Fibroblast of pulmonary artery (primary cell): ENCODE data around the gene SLC1A7.

Experiments used
- DNase-seq: peaks from one replicate; pipeline ENCODE4 v3.0.0-alpha.2; 2010; ENCODE audit warnings: low read depth
- H3K4me3 ChIP-seq: replicated peaks from 2 replicates; pipeline ENCODE4 v1.5.1; 2011; ENCODE audit warnings: low read depth, mild to moderate bottlenecking, control low read depth, low read length, moderate library complexity
- TF ChIP-seq, protein P1 (sequence below): IDR thresholded peaks from 2 replicates; pipeline ENCODE4 v1.5.1; 2011; ENCODE audit warnings: mild to moderate bottlenecking, control low read depth, low read length, inconsistent platforms; ENCODE audit errors: missing control alignments

SLC1A7 gene

DNA sequence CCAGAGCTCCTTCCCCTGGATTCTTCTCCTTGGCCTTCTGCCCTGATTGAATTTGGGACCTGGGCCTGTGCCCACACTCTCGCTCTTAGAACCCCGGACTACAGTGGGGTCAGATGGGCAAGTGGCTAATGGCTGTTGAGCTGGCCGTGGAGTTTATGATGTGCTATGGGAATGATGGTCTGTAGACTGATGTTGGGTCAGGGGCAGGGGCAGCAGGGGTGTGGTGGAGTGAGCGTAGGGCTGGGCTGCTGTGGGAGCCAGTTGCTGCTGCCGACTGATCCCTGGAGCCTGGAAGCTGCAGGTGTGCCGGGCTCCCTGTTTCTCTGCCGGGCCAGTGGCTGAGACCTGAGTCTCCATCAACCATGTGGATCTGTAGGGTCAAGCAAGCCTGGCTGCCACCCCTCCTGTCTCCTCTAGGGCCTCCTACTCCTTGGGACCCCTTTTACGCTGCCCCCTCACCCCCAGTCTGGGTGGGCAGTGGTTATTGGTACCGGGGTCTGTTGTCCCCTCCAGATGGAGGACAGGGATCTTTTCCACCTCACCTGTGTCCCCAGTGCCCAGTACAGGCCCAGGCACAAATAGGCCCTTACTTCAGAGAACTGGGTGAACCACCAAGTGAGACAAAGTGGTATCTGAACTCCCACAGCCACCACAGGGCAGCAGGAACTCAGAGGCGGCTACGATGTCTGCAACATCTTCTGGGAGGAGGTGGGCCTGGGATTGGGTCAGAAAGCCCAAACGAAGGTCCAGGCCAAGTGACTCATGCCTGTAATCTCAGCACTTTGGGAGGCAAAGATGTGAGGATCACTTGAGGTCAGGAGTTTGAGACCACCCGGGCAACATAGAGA is 75.3 kb downstream of the SLC1A7 start:
- TF ChIP-seq, protein P1, sequence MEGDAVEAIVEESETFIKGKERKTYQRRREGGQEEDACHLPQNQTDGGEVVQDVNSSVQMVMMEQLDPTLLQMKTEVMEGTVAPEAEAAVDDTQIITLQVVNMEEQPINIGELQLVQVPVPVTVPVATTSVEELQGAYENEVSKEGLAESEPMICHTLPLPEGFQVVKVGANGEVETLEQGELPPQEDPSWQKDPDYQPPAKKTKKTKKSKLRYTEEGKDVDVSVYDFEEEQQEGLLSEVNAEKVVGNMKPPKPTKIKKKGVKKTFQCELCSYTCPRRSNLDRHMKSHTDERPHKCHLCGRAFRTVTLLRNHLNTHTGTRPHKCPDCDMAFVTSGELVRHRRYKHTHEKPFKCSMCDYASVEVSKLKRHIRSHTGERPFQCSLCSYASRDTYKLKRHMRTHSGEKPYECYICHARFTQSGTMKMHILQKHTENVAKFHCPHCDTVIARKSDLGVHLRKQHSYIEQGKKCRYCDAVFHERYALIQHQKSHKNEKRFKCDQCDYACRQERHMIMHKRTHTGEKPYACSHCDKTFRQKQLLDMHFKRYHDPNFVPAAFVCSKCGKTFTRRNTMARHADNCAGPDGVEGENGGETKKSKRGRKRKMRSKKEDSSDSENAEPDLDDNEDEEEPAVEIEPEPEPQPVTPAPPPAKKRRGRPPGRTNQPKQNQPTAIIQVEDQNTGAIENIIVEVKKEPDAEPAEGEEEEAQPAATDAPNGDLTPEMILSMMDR = no peak
- DNase-seq = no peak
- no peak overlapping the region for H3K4me3 ChIP-seq

DNA sequence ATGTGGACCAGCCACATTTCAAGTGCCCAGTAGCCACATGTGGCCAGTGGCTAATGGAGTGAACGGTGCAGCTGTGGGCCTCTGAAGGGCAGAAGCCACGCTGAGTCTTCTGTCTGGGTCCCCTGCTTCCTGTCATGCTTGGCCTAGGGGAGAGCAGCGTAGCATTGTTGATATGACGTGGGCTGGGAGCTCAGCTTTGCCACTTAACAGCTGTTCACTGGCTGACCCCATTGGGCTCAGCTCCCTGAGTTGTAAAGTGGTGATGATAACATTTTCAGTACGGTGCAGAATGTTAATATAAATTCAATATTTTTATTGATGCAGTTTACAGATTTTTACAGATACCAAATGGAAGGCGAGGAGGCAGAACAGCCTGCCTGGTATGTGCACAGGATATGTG is 76.0 kb downstream of the SLC1A7 start:
- no peak for DNase-seq
- TF ChIP-seq, protein P1 = no peak
- H3K4me3 ChIP-seq = no peak overlapping the region

DNA sequence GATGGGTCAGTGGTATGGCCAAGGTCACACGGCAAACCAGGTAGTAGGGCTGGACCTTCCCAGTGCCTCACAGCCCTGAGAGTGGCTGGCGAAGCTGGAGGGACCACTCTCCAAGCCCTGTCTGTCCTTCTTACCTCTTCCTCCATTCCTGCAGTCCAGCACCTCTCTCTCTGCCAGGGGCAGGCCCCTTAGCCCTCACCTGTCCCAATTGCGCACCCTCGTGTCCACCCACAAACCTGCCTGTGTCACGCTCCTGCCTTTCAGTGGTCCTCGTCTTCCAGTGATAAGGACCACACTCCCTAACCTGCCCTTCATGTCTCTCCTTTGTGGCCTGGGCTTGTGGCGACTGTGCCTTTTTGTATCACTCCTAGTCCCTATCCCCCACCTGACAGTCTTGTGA is 77.0 kb downstream of the SLC1A7 start:
- TF ChIP-seq, protein P1 = no peak
- no peak for DNase-seq
- H3K4me3 ChIP-seq = no peak overlapping the region

DNA sequence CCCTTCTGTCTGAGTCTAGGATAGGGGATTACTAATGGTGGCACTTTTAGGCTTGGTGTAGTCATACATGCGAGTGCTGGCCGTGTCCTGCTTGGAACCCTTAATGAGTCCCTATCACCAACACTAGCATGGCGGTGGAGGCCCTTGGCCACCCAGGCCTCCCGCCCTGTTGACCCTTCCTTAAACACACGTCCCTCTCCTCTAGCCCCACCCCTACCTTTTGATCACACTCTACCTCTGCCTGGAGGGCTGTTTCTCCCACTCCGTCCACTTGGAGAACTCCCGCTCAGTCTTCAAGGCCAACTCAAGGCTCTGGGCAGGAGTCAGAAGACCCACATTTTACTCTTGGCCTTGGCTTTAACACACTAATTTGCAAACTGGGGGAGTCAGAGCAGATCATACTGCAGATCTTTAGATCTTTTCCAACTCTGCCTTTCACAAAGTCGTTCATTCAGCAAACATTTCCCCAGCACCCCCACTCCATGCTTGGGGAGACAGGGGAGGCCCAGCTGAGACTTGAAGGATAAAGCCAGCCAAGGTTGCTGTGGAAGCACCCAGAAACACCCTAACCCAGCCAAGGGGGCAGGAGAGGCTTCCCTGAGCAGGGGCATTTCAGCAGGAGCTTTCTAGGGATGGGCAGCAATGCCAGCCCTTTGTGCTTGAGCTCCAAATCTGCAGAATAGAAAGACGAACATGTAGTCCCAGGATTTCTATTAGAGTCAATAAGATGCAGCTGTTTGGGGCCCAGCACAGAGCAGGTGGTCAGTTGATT is 78.5 kb downstream of the SLC1A7 start:
- TF ChIP-seq, protein P1 = no peak
- H3K4me3 ChIP-seq = no peak overlapping the region
- DNase-seq = no peak

DNA sequence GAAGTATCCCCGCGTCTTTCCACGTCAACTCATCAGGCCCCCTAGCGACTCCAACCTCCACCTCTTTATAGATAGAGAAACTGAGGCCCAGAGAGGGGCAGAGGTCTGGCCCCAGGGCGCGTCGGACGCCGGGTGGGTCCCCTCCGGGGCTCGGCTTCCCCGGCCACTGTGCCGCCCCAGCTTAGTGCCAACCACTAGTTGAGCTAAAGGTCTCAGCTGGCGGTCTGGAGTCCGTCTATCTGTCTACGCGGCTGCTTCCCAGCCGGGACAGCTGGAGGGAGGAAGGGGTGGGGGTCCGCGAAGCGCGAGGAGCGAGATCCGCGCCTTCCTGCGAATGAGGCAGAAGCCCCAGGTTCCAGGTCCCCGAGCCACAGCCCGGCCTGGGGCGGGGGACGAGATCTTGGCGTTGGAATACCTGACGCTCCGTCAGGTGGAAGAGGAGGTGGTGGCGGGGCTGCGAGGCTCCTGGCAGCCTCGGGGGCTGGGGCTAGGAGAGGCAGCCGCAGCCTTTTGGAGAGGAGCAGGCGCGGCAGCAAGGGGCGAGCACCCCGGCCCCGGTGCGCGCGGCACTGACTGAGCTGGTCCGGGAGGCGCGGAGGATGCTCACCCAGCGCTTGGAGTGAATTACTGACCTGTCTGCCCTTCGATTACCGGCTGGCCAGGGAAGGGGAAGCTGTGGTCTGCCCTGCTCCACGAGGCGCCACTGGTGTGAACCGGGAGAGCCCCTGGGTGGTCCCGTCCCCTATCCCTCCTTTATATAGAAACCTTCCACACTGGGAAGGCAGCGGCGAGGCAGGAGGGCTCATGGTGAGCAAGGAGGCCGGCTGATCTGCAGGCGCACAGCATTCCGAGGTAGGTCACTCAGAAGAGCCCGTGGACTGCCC is 79.5 kb downstream of the SLC1A7 start:
- peak overlapping the region; percentile 64 for H3K4me3 ChIP-seq
- TF ChIP-seq, protein P1 = no peak
- DNase-seq = no peak

DNA sequence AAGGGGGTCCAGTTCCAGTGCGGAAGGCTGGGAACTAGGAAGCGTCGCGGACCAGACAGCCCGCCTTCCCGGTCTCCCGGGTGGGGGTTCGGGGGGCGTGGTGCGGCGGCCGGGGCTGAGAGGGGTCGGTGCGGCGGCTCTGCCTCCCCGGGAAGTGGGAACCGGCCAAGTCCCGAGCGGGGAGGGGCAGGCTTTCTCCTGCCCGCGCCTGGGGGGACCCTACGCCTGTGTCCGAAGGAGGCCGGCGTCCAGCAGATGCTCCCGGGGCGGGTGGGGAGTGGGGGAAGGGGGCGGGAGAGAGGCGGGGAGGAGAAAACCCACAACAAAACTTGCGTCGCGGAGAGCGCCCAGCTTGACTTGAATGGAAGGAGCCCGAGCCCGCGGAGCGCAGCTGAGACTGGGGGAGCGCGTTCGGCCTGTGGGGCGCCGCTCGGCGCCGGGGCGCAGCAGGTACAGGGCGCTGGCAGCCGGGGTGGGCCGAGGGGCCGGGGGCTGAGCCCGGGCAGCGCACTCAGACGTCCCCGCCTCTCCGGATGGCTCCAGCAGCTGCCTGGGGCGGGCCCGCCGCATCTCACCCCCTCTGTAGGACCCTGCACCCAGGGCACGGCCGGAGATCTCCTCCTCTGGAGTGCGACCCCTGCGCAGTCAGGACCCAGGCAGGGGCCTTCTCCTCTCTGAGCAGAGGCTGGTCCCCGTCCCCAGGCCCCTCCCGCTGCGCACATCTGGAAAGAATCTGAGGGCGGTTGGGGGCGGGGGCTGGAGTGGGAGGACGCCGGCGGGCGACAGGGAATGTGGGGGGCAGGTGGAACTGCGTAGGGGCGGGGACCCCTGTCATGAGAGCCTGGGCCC is 80.4 kb downstream of the SLC1A7 start, which contains the start of gene PODN:
Gene PODN (plus strand): TSS at position 355 of the 849 bp plus-strand sequence. CDS start 7,643 bp downstream, outside the sequence.
- peak; percentile 38 for DNase-seq
- H3K4me3 ChIP-seq = peak within 1 kb of the TSS; percentile 64
- TF ChIP-seq, protein P1 = no peak
